ENCODE results near the gene SH3BP5. TPM values are rescaled to one million over a fixed set of nuclear protein-coding genes. Genes with fewer than 3 reads are reported as not detected.
A peak's percentile ranks its signal among the peaks of the same experiment; 100 is the strongest.

SH3BP5 gene
- total and polyA plus RNA-seq, 2 experiments from 2014 or later, result 37.8 to 39.2 TPM

- H3K4me1 ChIP-seq (ENCODE audit: insufficient read depth), result peaks cover 65% of the 10 kb centered on the region
- no peak overlapping the region for H3K9ac ChIP-seq
- 96 to 99% methylated on average over 2 of the region's 2 CpGs for WGBS, 2 experiments (ENCODE audit: low coverage in 1 of 2, low lambda C conversion rate in 2 of 2, missing lambda C conversion rate in 2 of 2)
- no peak overlapping the region for H2AFZ ChIP-seq
- H3K9me3 ChIP-seq (ENCODE audit: low read depth), result no peaks in the 10 kb centered on the region
- H3K4me2 ChIP-seq (ENCODE audit: unreplicated experiment), result peak overlapping the region; percentile 56
- no peaks in the 10 kb centered on the region for H3K27me3 ChIP-seq (replicated peaks; ENCODE audit: insufficient read depth)
- peaks cover 68% of the 10 kb centered on the region for H3F3A ChIP-seq (ENCODE audit: insufficient read depth)
- no peaks in the 10 kb centered on the region; the same call in 1 of the 2 replicates for H3K36me3 ChIP-seq (ENCODE audit: low read depth)
- peaks cover 84% of the 10 kb centered on the region for H3K79me2 ChIP-seq (ENCODE audit: insufficient read depth)
- TF ChIP-seq EZH2 (IDR thresholded peaks at IDR 0.05; ENCODE audit: insufficient read depth, poor library complexity, severe bottlenecking), result no peak
- TF ChIP-seq EZH2phosphoT487 (IDR thresholded peaks at IDR 0.05; ENCODE audit: insufficient read depth, low read depth), result no peak
- no peak overlapping the region for H3K4me3 ChIP-seq
- H4K20me1 ChIP-seq (ENCODE audit: insufficient read depth), result no peaks in the 10 kb centered on the region
- H3K27ac ChIP-seq, result no peak overlapping the region
- DNase-seq, result no peak
- H3K9me2 ChIP-seq (ENCODE audit: insufficient read depth), result no peaks in the 10 kb centered on the region
- in situ Hi-C loops (cut with MboI), result no loop called here
Observed at GRCh38 chr3:15326673-15327072, 5.7 kb downstream of the SH3BP5 start.

- peak overlapping the region; percentile 56 for H3K4me2 ChIP-seq (ENCODE audit: unreplicated experiment)
- in situ Hi-C loops (cut with MboI), result no loop called here
- TF ChIP-seq EZH2phosphoT487 (IDR thresholded peaks at IDR 0.05; ENCODE audit: insufficient read depth, low read depth) (no peak), EZH2 (IDR thresholded peaks at IDR 0.05; ENCODE audit: insufficient read depth, poor library complexity, severe bottlenecking) (no peak)
- H4K20me1 ChIP-seq (ENCODE audit: insufficient read depth), result no peaks in the 10 kb centered on the region
- peaks cover 71% of the 10 kb centered on the region for H3F3A ChIP-seq (ENCODE audit: insufficient read depth)
- no peaks in the 10 kb centered on the region for H3K27me3 ChIP-seq (replicated peaks; ENCODE audit: insufficient read depth)
- 65 to 76% methylated on average over 3 of the region's 3 CpGs for WGBS, 2 experiments (ENCODE audit: low coverage in 1 of 2, low lambda C conversion rate in 2 of 2, missing lambda C conversion rate in 2 of 2)
- peak overlapping the region; percentile 71 for H3K27ac ChIP-seq
- H3K79me2 ChIP-seq (ENCODE audit: insufficient read depth), result peaks cover 84% of the 10 kb centered on the region
- H3K36me3 ChIP-seq (ENCODE audit: low read depth), result no peaks in the 10 kb centered on the region; the same call in 1 of the 2 replicates
- peak; percentile 30 for DNase-seq
- peak overlapping the region; percentile 37; the same call in 1 of the 2 replicates for H3K9ac ChIP-seq
- H3K9me2 ChIP-seq (ENCODE audit: insufficient read depth), result no peaks in the 10 kb centered on the region
- H3K4me3 ChIP-seq, result no peak overlapping the region
- H3K4me1 ChIP-seq (ENCODE audit: insufficient read depth), result peaks cover 70% of the 10 kb centered on the region
- no peaks in the 10 kb centered on the region for H3K9me3 ChIP-seq (ENCODE audit: low read depth)
- H2AFZ ChIP-seq, result no peak overlapping the region
Observed at GRCh38 chr3:15326037-15326436, 6.3 kb downstream of the SH3BP5 start.

- peak overlapping the region; percentile 71 for H3K27ac ChIP-seq
- 4 to 6% methylated on average over 4 of the region's 4 CpGs for WGBS, 2 experiments (ENCODE audit: low coverage in 1 of 2, low lambda C conversion rate in 2 of 2, missing lambda C conversion rate in 2 of 2)
- H2AFZ ChIP-seq, result no peak overlapping the region
- no peak for TF ChIP-seq EZH2phosphoT487 (IDR thresholded peaks at IDR 0.05; ENCODE audit: insufficient read depth, low read depth)
- TF ChIP-seq EZH2 (IDR thresholded peaks at IDR 0.05; ENCODE audit: insufficient read depth, poor library complexity, severe bottlenecking), result no peak
- H4K20me1 ChIP-seq (ENCODE audit: insufficient read depth), result no peaks in the 10 kb centered on the region
- DNase-seq, result peak; percentile 88
- H3K4me3 ChIP-seq, result peak overlapping the region; percentile 13; the same call in 1 of the 2 replicates
- no peaks in the 10 kb centered on the region for H3K9me3 ChIP-seq (ENCODE audit: low read depth)
- no peaks in the 10 kb centered on the region for H3K27me3 ChIP-seq (replicated peaks; ENCODE audit: insufficient read depth)
- peak overlapping the region; percentile 56 for H3K4me2 ChIP-seq (ENCODE audit: unreplicated experiment)
- peak overlapping the region; percentile 43 for H3K9ac ChIP-seq
- no peaks in the 10 kb centered on the region for H3K9me2 ChIP-seq (ENCODE audit: insufficient read depth)
- peaks cover 80% of the 10 kb centered on the region for H3K79me2 ChIP-seq (ENCODE audit: insufficient read depth)
- no peaks in the 10 kb centered on the region; the same call in 1 of the 2 replicates for H3K36me3 ChIP-seq (ENCODE audit: low read depth)
- in situ Hi-C loops (cut with MboI), result no loop called here
- peaks cover 72% of the 10 kb centered on the region for H3K4me1 ChIP-seq (ENCODE audit: insufficient read depth)
- peaks cover 69% of the 10 kb centered on the region for H3F3A ChIP-seq (ENCODE audit: insufficient read depth)
Observed at GRCh38 chr3:15325228-15325627, 7.2 kb downstream of the SH3BP5 start.

- peak overlapping the region; percentile 56 for H3K4me2 ChIP-seq (ENCODE audit: unreplicated experiment)
- TF ChIP-seq EZH2 (IDR thresholded peaks at IDR 0.05; ENCODE audit: insufficient read depth, poor library complexity, severe bottlenecking), result no peak
- no peak overlapping the region for H2AFZ ChIP-seq
- in situ Hi-C loops (cut with MboI), result no loop called here
- peaks cover 80% of the 10 kb centered on the region for H3K79me2 ChIP-seq (ENCODE audit: insufficient read depth)
- peak overlapping the region; percentile 71 for H3K27ac ChIP-seq
- DNase-seq, result peak; percentile 67
- 22 to 23% methylated on average over 7 of the region's 7 CpGs for WGBS, 2 experiments (ENCODE audit: low coverage in 1 of 2, low lambda C conversion rate in 2 of 2, missing lambda C conversion rate in 2 of 2)
- peaks cover 73% of the 10 kb centered on the region for H3K4me1 ChIP-seq (ENCODE audit: insufficient read depth)
- H4K20me1 ChIP-seq (ENCODE audit: insufficient read depth), result no peaks in the 10 kb centered on the region
- H3F3A ChIP-seq (ENCODE audit: insufficient read depth), result peaks cover 69% of the 10 kb centered on the region
- peak overlapping the region; percentile 43 for H3K9ac ChIP-seq
- H3K4me3 ChIP-seq, result no peak overlapping the region
- no peaks in the 10 kb centered on the region for H3K9me2 ChIP-seq (ENCODE audit: insufficient read depth)
- no peaks in the 10 kb centered on the region; the same call in 1 of the 2 replicates for H3K36me3 ChIP-seq (ENCODE audit: low read depth)
- H3K9me3 ChIP-seq (ENCODE audit: low read depth), result no peaks in the 10 kb centered on the region
- no peaks in the 10 kb centered on the region for H3K27me3 ChIP-seq (replicated peaks; ENCODE audit: insufficient read depth)
Observed at GRCh38 chr3:15324379-15324808, 8.0 kb downstream of the SH3BP5 start.
